HG03060 (cell line): ENCODE measurements around the gene TRDN.
"Not testable (repeated sequence)": the region's sequence is repeated elsewhere in the genome, so short reads cannot be mapped to it uniquely, and the experiment has no call there.

Experiments used
- ATAC-seq: cut with Tn5 transposase; IDR thresholded peaks from one replicate; pipeline ENCODE4 v1.9.1; 2021; ENCODE audit warnings: low read depth, moderate number of reproducible peaks; ENCODE audit not compliant: unreplicated experiment

TRDN gene

DNA sequence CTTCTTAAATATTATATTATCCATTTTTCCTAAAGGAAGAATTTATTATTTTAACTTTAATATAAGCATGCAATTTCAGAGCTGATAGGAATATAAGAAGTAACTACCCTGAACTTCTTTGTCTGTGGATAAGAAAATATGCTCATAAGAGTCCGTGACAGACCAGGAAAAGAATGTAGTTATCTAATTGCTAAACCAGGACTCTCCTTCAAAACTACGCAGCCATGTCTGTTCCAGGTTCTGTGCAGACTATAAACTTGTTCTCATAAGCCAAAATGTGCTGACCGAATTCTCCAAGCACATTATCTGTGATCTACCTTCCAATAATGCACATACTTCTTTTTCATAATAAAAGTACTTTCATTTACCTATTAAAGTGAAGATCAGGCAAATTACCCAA, 116.5 kb downstream of the TRDN start:
- ATAC-seq, result no peak

DNA sequence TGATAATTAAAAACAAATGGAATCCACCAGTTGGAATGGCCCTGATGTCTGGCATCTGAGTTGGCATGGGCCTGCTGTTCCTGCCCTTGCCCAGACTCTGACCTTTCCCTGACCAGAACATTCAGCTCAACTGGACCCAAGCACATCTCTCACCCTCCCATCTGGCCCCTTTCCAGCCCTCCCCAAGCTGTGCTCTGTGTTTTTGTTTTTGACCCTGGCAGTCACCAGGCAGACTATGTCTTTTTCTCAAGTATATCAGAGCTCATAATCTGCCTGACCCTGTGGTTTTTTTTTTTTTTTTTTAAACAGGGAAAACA, 117.6 kb downstream of the TRDN start:
- ATAC-seq, result no peak

GRCh38 chr6:123518441-123519188, 118.1 kb downstream of the TRDN start:
- no peak for ATAC-seq

- no peak for ATAC-seq
Observed at GRCh38 chr6:123515715-123516114, 121.0 kb downstream of the TRDN start.

DNA sequence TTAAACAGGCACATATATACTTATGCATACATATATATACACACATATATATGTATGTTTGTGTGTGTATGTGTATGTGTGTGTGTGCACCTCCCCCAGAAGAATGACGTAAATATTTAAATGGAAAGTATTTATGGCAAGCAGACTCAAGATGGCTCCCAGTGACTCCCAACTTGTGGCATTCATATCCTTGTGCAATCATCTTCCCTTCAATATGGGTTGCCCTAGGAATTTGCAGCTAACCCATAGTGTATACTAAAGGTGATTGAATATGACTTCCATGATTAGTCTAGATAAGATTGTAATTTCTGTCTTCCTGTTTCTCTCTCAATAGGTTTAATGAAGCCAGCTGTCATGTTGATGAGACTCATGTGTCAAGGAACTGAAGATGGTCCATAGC, 127.6 kb downstream of the TRDN start:
- no peak for ATAC-seq

DNA sequence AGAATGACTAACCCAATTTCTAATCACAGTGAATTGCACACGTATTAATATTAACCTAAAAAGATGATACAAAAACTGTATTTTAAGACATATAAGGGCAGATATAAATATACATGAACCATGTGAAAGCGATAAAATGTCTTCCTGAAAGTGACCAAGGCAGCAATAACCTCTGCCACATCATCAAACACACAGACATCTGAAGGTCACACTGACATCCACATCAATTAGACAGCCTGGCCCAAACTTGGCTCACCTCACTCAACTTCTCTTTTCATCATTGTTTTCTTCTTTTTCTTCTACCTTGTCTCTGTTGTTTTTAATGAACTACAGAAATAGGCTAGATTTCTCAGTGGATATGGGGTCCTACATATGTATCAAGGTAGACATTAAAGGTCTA, 128.5 kb downstream of the TRDN start:
- ATAC-seq, result no peak

DNA sequence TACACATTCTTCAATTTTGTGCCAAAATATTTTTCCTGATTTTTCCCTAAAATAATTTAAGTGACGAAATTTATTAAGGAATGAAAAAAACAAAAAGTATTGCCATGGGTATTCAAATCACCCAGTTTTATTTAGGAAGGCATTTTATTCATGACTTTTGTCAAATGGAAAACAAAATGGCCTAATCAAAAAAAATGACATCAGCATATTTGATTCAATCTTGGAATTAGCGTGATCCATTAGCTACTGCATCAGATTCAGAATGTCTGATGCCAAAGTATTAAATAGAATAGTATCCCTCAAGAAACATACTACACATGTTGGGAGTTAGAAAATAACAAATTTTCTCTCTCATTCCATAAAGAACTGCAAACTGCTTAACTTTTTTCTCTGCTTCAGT, 129.2 kb downstream of the TRDN start:
- ATAC-seq, result no peak

GRCh38 chr6:123503619-123504018, 133.1 kb downstream of the TRDN start:
- no peak for ATAC-seq

GRCh38 chr6:123497025-123497424, 139.7 kb downstream of the TRDN start:
- ATAC-seq, result no peak

DNA sequence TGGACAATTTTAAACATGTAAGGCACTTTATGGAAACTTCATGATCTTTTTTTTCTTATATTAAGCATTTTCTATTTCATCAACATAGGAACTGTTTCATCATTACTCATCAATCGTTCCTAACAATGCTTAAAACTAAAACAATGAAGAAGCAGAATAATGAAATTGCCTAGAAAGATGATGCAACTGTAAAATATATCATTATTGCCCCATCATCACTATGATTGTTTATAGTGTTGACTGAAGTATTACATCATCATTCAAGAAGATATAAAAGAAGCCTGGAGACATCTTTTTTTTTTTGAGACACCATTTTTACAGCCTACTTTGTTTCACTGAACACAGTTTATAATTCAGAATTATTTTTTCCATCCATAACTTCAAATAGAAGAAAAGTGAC, 147.2 kb downstream of the TRDN start:
- no peak for ATAC-seq

- ATAC-seq, result no peak
Observed at GRCh38 chr6:123480986-123481385, 155.8 kb downstream of the TRDN start.

- ATAC-seq, result not testable (repeated sequence)
Observed at GRCh38 chr6:123472025-123472702, 164.6 kb downstream of the TRDN start.

GRCh38 chr6:123467392-123467791, 169.4 kb downstream of the TRDN start:
- ATAC-seq, result no peak

- ATAC-seq, result no peak
Observed at GRCh38 chr6:123462152-123462551, 174.6 kb downstream of the TRDN start.

DNA sequence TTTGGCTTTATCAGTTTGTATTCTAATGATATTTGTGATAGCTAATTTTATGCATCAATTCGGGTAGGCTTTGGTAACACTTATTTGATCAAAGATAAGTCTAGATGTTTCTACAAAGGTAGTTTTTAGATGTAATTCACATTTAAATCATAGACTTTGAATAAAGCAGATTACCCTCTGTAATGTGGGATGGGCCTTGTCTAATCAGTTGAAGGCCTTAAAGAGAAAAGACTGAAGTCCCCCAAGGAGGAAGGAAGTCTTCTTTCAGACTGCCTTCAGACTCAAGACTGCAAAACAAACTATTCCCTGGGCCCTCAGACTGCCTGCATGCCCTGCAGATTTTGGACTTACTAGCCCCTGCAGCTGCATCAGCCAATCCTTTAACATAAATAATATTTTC, 178.5 kb downstream of the TRDN start:
- ATAC-seq, result no peak

- ATAC-seq, result no peak
Observed at GRCh38 chr6:123456836-123457235, 179.9 kb downstream of the TRDN start.

GRCh38 chr6:123454448-123454847, 182.3 kb downstream of the TRDN start:
- no peak for ATAC-seq

DNA sequence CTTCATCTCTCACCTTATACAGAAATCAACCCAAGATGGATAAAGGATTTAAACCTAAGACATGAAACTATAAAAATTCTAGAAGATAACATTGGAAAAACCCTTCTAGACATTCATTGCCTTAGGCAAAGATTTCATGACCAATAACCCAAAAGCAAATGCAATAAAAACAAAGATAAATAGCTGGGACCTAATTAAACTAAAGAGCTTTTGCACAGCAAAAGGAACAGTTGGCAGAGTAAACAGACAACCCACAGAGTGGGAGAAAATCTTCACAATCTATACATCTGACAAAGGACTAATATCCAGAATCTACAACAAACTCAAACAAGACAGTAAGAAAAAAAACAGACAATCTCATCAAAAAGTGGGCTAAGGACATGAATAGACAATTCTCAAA, 183.7 kb downstream of the TRDN start:
- ATAC-seq, result not testable (repeated sequence)

DNA sequence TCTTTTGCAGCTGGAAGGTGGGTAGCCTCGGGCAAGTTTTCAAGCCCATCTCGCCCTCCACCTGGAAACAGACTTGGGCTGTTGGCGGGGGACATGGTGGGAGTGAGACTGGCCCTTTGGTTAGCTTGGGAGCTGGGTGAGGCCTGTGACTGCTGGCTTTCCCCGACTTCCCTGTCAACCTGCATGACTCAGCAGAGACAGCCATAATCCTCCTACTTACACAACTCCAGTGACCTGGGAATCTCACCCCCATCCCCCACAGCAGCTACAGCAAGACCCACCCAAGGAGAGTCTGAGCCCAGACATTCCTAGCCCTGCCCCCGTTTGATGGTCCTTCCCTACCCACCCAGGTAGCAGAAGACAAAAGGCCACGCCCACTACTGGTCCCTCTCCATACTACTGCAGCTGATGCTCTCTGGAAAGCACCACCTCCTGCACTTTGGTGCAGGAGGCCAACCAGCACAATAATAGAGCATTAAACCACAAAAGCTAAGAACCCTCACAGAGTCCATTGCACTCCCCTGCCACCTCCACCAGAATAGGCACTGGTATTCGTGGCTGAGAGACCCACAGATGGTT, 188.4 kb downstream of the TRDN start:
- no peak for ATAC-seq

DNA sequence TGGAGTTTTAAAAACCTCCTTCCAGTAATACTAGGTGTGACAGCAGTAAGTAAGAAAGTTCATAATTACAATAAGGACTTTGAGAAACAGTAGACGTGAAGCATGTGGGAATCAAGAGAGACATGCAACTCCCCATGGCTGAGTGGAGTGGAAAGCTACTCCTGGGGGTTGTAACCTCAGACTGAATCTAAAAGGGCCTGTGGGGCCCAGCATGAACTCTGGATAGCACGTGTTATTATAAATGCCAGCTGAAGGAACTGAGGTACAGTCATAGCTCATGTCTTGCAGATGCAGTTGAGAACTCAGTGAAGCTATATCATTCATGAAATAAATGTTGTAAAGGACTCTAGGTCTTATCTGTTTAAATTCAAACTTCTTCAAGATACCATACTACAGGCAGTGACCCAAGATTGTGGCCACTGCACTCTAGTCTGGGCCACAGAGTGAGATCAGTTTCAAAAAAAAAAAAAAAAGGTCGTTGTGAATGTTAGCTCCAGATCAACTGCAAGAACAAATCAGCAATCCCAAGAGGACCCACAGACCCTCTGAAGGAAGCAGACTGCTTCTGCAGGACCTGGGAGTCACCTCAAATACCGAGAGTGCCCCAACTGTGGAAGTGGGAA, 189.3 kb downstream of the TRDN start:
- no peak for ATAC-seq

- ATAC-seq, result no peak
Observed at GRCh38 chr6:123439371-123439770, 197.4 kb downstream of the TRDN start.

DNA sequence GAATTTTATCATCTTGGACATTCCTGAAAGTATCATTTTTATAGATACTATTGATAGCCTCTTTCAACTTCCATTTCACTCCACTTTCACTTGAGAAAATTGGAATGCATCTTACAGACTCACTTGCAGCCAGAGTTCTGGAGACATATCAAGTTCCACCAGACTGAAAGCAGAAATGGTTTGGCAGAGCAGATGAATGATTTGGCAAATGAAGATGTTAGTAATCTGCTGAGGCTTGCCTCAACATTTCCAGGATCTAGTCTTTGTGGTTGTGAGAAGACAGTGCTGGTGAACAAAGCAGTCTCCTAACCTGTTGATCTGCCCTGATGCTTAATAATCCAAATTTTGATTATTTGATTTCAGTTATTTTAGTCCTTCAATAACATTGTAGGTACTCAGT, 202.6 kb downstream of the TRDN start:
- no peak for ATAC-seq
